Choroid plexus epithelial cell (primary cell): ENCODE data around the gene EGF.

Source experiments
- DNase-seq: peaks from one replicate; pipeline ENCODE4 v3.0.0-alpha.2; 2010; ENCODE audit warnings: low read depth
- H3K4me3 ChIP-seq: 2 replicates; pipeline ENCODE4 v1.5.1; 2011; ENCODE audit warnings: low read depth, mild to moderate bottlenecking, control low read depth, low read length, moderate library complexity
- CTCF ChIP-seq: conservative IDR thresholded peaks from 2 replicates; pipeline ENCODE4 v1.5.1; 2011; ENCODE audit warnings: low read depth, mild to moderate bottlenecking, control low read depth, inconsistent platforms, low read length, moderate library complexity

Gene EGF

DNA sequence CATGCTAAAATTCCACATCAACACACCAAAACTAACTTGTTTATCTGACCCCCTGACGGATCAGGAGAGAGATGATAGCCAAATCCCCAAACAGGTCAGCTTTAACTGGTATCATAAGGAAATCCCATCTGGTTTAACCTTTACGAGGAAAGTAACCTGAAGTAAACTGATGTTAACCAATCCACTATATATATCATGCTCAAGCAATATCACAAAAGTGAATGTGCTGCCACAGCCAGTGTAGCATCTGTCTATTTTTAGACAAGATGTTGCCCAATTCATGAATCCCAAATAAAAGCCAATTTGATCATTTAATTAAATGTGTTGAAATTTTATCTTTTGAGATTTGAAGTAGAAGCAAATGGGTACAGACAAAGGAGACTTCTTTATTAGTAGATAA lies 44.5 kb downstream of the EGF start:
- TF ChIP-seq CTCF = no peak
- no peak overlapping the region for H3K4me3 ChIP-seq
- DNase-seq = no peak

- TF ChIP-seq CTCF = no peak
- H3K4me3 ChIP-seq = no peak overlapping the region
- DNase-seq = no peak
These were observed 46.5 kb downstream of the EGF start for GRCh38 chr4:109959195-109959594.

GRCh38 chr4:109962401-109962800 lies 49.7 kb downstream of the EGF start:
- TF ChIP-seq CTCF = no peak
- no peak overlapping the region for H3K4me3 ChIP-seq
- DNase-seq = no peak

GRCh38 chr4:109966891-109967481 lies 54.3 kb downstream of the EGF start:
- no peak overlapping the region for H3K4me3 ChIP-seq
- no peak for TF ChIP-seq CTCF
- no peak for DNase-seq

DNA sequence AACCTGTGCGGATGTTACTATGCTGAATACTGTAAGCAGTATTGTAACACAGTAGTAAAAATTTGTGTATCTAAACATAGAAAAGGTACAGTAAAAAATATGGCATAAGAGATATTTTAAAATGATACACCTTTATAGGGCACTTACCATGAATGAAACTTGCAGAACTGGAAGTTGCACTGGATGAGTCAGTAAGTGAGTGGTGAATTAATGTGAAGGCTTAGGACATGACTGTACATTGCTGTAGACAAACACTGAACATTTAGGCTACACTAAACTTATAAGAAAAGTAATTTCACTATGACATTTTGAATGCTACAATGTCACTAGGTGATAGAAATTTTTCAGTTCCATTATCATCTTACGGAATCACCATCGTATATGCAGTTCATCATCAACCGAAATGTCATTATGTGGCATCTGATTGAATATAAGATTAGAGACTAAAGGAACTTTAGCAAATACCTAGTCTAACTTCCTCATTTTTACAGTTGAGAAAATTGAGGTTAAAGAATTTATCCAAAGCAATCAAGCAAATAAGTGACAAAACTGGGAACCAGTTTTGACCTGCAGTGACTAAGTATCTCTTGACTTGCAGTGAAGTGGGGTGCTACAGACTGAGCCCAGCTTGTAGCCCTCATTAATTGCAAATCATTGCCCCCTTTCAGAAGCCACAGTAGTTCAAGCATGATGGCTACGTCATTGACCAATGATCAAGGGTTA lies 55.3 kb downstream of the EGF start:
- TF ChIP-seq CTCF = no peak
- DNase-seq = peak; percentile 23
- no peak overlapping the region for H3K4me3 ChIP-seq

GRCh38 chr4:109969087-109969486 lies 56.4 kb downstream of the EGF start:
- no peak for DNase-seq
- no peak overlapping the region for H3K4me3 ChIP-seq
- no peak for TF ChIP-seq CTCF

DNA sequence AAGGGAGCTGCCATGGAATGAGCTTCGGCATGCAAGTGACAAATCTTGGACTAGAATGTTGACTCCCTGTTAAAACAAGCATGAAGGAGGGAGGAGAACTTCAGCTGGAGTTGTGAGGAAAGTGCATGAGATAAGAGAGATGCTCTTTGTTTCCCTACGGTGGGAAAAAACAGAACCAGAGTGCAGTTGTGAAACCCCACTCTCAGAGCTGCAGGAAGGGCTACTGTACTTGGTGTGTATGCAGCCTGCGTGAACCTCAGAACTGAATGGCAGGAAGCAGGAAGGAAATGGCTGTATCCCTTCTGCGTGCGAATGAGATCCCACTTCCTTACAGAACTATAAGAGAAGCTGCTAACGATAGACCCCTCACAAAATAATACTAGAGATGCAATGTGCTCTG lies 57.2 kb downstream of the EGF start:
- H3K4me3 ChIP-seq = no peak overlapping the region
- DNase-seq = no peak
- TF ChIP-seq CTCF = no peak
